SIG-M5 treated with dmso at 0.1 percent for 504 hours (cell line): ENCODE results near the gene ZNG1C.
"Not testable (repeated sequence)": the region's sequence is repeated elsewhere in the genome, so short reads cannot be mapped to it uniquely, and the experiment has no call there.

Experiments used
- DNase-seq: peaks from one replicate; lab custom pipeline; 2025; ENCODE audit not compliant: unreplicated experiment; lab: John Stamatoyannopoulos, UW

Gene ZNG1C

GRCh38 chr9:68241683-68242082 lies at the start of gene ZNG1C:
Gene ZNG1C (plus strand): TSS chr9:68241983. CDS start chr9:68242032, 49 bp downstream.
- not testable (repeated sequence) for DNase-seq

GRCh38 chr9:68242437-68242836 lies 654 bp downstream of the ZNG1C start:
- DNase-seq: not testable (repeated sequence)

- not testable (repeated sequence) for DNase-seq
Observed at GRCh38 chr9:68281041-68281440, 39.3 kb downstream of the ZNG1C start.

GRCh38 chr9:68302567-68302966 lies 60.8 kb downstream of the ZNG1C start, which contains the start of gene FOXD4L3:
Gene FOXD4L3 (plus strand): TSS chr9:68302867. CDS start chr9:68302952, 85 bp downstream.
- not testable (repeated sequence) for DNase-seq

- DNase-seq: not testable (repeated sequence)
Observed at GRCh38 chr9:68303771-68304170, 62.0 kb downstream of the ZNG1C start.

DNA sequence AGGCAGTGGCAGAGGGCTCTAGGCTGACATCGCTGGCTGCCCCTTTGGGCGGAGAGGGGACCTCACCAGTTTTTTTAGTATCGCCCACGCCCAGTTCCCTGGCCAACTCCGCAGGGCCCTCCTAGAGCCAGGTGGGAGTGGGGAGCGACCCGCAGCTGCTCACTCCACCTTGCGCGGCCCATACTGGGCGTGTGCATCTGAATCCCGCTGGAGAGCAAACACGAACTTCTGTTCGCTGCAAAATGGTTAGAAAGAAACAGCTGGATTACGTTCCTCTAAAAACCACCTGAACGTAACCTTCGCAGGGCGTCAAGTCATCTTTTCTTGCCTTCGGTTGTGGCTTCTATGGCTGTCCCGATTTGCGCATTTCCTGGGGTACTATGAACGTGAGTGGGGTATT lies 62.4 kb downstream of the ZNG1C start:
- DNase-seq: not testable (repeated sequence)

- not testable (repeated sequence) for DNase-seq
Observed at GRCh38 chr9:68304777-68305176, 63.0 kb downstream of the ZNG1C start.

GRCh38 chr9:68305680-68306285 lies 64.0 kb downstream of the ZNG1C start:
- not testable (repeated sequence) for DNase-seq

DNA sequence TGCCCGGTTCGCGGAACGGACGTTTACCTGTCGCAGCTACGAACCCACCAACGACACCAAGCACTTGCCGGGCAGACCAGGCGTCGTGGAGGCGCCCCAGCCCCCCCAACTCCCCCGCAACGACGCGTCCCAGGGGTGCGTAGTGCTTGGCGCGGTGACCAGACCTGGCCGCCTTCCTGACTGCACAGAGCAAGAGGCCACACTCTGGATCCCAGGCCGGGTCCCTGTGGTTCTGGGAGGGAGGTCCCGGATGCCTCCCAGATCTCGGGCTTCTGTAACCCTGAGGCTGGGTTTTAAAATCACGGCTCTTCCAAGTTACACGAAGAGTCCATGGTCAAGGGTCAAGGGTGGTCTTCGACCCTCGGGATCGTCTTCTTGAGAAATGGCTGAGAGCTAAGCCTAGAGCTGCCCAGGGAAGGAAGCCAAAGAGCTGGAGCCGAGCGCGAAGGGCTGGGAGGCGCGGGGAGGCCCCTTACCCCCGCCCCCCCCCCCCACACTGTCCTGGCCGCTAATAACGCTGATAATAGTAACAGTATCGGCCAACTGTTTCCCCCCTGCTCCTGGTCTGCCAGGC lies 64.7 kb downstream of the ZNG1C start:
- DNase-seq: not testable (repeated sequence)

- DNase-seq: not testable (repeated sequence)
Observed at GRCh38 chr9:68307127-68307526, 65.3 kb downstream of the ZNG1C start.

GRCh38 chr9:68307654-68308053 lies 65.9 kb downstream of the ZNG1C start:
- not testable (repeated sequence) for DNase-seq

GRCh38 chr9:68311208-68311607 lies 69.4 kb downstream of the ZNG1C start:
- not testable (repeated sequence) for DNase-seq

GRCh38 chr9:68318209-68318608 lies 76.4 kb downstream of the ZNG1C start:
- DNase-seq: not testable (repeated sequence)

GRCh38 chr9:68323749-68324148 lies 82.0 kb downstream of the ZNG1C start:
- not testable (repeated sequence) for DNase-seq

GRCh38 chr9:68324518-68324917 lies 82.7 kb downstream of the ZNG1C start:
- DNase-seq: not testable (repeated sequence)

DNA sequence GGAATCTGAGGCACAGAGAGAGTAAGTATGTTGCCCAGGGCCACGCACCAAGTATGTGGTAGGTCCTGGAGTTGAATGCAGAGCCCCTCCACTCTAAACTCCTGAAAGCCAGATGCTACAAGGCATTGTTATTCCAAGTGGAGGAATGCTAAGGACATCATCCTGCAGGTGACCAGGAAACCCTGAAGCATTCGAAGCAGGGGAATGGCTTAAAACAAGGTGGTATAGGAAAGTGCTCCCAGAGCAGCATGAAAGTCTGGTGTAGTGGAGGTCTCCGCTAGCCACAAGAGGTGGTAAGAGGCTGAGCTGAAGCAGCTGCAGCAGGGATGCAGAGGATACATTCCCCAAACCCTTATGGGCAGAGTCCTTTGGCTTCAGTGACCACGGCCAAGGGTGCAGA lies 87.3 kb downstream of the ZNG1C start:
- not testable (repeated sequence) for DNase-seq

GRCh38 chr9:68330531-68331173 lies 88.9 kb downstream of the ZNG1C start:
- DNase-seq: not testable (repeated sequence)

GRCh38 chr9:68332122-68332521 lies 90.3 kb downstream of the ZNG1C start:
- DNase-seq: not testable (repeated sequence)

GRCh38 chr9:68335935-68336334 lies 94.2 kb downstream of the ZNG1C start:
- DNase-seq: not testable (repeated sequence)

- not testable (repeated sequence) for DNase-seq
Observed at GRCh38 chr9:68336639-68337339, 95.0 kb downstream of the ZNG1C start.

DNA sequence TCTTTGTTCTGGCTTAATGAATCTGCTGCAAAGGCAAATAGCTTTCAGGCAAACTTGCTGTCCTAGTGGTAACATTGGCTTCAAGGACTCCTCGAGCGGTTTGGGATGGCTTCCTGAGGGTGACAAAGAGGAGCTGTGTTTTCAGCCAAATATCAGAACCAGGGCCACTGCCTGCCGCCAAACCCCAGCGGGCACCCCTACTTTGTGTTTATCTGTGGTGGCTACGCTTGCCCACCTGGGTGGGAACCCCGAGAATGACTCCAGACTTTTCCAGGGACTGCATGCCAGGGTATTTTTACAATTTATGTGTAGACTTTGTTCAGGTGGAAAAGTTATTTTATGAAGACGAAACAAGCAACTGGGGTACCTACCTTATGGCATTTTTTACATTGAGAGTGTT lies 96.2 kb downstream of the ZNG1C start:
- not testable (repeated sequence) for DNase-seq
